ENCODE data around the gene GAL.

The GAL gene

DNA sequence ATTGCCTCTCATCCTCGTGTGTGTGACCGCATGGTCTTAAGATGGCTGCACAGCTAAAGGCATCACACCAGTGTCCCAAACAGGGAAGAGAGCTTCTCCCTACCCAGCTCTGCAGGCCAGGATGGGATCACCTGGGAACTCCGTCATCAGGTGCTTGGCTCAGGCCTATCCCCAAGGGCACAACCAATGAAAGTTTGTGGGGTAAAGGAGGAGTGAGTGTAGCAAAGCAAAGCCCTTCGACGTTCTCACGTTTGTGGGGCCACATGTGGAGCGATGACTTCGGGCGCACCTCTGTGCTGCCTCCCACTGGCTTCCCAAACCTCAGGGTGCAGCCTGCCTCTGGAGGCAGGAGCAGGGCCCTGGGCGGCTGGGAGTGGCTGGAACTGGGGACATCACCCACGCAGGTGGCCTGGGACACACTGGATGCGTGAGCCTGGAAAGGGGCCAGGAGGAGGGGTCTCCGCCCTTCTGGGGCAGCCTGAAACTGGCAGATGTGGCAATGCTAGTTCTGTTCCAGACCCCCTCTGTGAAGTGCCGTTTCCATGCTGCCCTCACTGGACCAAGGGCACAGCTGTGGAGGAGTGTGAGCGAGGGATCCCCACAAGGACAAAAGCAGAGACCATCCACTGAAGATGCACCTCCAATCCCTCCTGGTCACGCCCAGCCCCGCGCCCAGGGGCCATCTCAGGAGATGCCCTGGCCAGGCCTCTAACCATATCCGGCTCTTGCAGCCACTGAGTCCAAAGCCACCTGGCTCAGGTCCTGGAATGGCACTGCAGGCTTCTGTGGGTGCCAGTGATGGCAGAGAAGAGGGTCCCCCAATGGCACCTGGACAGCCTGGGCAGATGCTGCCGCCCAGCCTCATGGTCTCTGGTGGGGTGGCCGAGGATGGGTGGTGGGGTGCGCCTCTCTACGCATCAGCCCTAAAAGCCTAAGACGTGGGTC lies 30.6 kb upstream of the GAL start:
- Mint-ChIP-seq H3K4me3 (no peak overlapping the region), H3K4me1 (ENCODE audit: low read depth) (no peaks in the 10 kb centered on the region), H3K27ac (no peak overlapping the region), H3K27me3 (peaks cover 22% of the 10 kb centered on the region), H3K9me3 (no peaks in the 10 kb centered on the region), H3K36me3 (ENCODE audit: low read depth) (no peaks in the 10 kb centered on the region)
- intact Hi-C loops (cut with micrococcal nuclease) = no loop called here

DNA sequence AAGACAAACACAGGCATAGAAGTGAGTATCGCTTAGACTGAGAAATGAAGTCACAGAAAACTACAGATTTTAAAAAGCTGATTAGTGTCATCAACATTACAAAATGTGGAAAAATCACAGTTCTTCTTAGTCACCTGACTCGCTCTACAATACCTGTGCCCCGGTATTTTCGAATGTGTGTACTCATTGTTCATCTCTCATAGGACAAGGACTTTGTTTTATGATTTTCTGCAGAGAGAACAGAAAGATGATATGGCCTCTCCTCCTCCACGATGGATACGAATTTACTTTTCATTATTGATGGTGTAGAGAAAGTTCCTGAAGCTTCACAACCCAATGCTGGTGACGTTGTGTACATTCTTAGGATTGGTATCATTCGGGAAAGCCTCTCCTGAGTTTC lies 29.4 kb upstream of the GAL start:
- no peaks in the 10 kb centered on the region for H3K4me1 Mint-ChIP-seq (ENCODE audit: low read depth)
- no peaks in the 10 kb centered on the region for H3K36me3 Mint-ChIP-seq (ENCODE audit: low read depth)
- no peaks in the 10 kb centered on the region for H3K9me3 Mint-ChIP-seq
- H3K27ac Mint-ChIP-seq = no peak overlapping the region
- peaks cover 11% of the 10 kb centered on the region for H3K27me3 Mint-ChIP-seq
- intact Hi-C loops (cut with micrococcal nuclease) = no loop called here
- H3K4me3 Mint-ChIP-seq = no peak overlapping the region

DNA sequence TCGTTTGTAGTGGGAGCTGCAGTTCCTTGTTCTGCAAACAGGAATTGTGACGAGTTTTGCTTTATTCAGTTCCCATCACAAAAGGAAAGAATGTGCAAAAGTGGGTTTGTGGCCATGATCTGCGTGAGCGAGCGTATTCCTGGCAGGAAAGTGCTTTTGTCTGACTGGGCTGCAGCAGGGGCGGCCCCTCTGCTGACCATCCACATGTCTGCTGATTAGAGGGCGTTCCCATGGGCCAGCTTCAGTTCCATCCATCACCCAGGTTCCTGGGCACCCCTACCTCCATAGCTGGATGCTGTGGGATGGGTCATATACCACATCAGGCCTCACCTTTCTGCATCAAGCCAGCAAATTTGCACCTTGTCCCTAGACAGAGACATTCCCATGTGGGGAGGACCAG lies 28.9 kb upstream of the GAL start:
- intact Hi-C loops (cut with micrococcal nuclease) = no loop called here

DNA sequence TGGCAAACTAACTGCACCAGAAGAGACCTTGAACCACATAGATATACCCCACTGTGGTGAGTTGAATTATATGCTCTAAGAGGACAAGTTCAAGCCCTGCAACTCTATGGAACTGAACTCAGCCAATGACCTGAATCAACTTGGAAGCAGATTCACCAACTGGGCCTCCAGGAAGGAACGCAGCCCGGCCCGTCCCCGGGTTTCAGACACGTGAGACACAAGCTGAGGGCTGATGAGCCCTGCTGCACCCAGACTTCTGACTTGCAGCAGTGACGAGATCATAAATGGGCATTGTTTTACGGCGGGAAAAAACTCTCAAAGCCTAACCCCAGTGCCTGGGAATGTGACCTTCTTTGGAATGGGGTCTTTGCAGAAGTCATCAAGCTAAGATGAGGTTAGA lies 28.5 kb upstream of the GAL start:
- intact Hi-C loops (cut with micrococcal nuclease) = no loop called here
- Mint-ChIP-seq H3K27ac (no peak overlapping the region), H3K27me3 (peaks cover 5% of the 10 kb centered on the region), H3K9me3 (no peaks in the 10 kb centered on the region), H3K4me3 (no peak overlapping the region), H3K4me1 (ENCODE audit: low read depth) (no peaks in the 10 kb centered on the region), H3K36me3 (ENCODE audit: low read depth) (no peaks in the 10 kb centered on the region)

More for the DNA sequence above, 28.9 kb upstream of the GAL start:
- Mint-ChIP-seq H3K4me3 (no peak overlapping the region), H3K4me1 (ENCODE audit: low read depth) (no peaks in the 10 kb centered on the region), H3K9me3 (no peaks in the 10 kb centered on the region), H3K27me3 (peaks cover 7% of the 10 kb centered on the region), H3K36me3 (ENCODE audit: low read depth) (no peaks in the 10 kb centered on the region), H3K27ac (no peak overlapping the region)

DNA sequence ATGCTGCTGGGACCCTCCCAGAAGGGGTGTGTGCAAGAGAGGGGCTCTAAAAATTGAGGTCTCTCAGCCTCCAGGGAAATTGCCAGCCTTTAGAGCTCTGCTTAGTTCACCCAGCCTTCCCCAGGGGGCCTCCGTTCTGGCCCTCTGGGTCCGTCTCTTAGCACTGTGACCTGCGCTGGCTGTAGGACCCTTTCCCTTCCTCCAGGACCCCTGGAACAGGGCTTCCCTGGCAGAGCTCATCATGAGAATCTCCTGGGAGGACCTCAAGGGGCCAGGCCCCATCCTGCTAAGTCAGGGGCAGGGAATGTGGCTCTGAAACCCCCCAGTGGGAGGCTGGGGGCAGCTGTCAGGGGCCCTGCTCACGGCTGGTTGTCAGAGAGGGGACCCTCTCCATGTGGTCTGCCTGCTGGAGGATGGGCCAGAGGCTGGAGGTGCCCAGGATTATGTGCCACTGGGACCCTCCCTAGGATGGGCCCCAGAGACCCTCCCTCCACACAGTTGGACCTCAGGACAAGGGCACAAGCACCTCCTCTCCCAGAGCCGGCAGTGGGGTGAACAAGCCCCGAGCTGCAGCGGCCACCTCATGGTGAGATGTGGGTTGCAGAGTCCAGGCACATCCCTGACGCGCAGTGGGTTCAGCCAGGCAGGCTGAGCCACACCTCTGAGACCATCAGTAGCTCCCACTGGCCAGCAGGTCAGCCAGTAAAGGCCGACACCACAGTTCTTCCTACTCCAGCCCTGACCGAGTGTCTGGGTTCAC lies 27.1 kb upstream of the GAL start:
- no peaks in the 10 kb centered on the region for H3K27me3 Mint-ChIP-seq
- intact Hi-C loops (cut with micrococcal nuclease) = no loop called here
- no peaks in the 10 kb centered on the region for H3K36me3 Mint-ChIP-seq (ENCODE audit: low read depth)
- no peaks in the 10 kb centered on the region for H3K9me3 Mint-ChIP-seq
- H3K4me3 Mint-ChIP-seq = no peak overlapping the region
- H3K27ac Mint-ChIP-seq = no peak overlapping the region
- no peaks in the 10 kb centered on the region for H3K4me1 Mint-ChIP-seq (ENCODE audit: low read depth)

DNA sequence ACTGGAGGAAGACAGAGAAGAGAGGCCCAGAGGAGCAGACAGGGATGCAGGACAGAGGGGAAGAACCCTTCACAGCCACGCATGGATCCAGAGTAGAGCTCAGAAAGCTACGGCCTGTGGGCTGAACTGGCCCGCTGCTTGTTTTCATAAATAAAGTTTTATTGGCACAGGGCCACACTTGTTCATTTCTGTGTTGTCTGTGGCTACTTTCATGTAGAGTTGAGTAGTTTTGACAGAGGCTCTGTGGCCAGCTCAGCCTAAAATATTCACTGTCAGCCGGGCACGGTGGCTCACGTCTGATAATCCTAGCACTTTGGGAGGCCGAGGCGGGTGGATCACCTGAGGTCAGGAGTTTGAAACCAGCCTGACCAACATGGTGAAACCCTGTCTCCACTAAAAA lies 26.2 kb upstream of the GAL start:
- intact Hi-C loops (cut with micrococcal nuclease) = no loop called here
- Mint-ChIP-seq H3K27me3 (no peaks in the 10 kb centered on the region), H3K36me3 (ENCODE audit: low read depth) (no peaks in the 10 kb centered on the region), H3K4me1 (ENCODE audit: low read depth) (no peaks in the 10 kb centered on the region), H3K9me3 (no peaks in the 10 kb centered on the region), H3K4me3 (no peak overlapping the region), H3K27ac (no peak overlapping the region)

DNA sequence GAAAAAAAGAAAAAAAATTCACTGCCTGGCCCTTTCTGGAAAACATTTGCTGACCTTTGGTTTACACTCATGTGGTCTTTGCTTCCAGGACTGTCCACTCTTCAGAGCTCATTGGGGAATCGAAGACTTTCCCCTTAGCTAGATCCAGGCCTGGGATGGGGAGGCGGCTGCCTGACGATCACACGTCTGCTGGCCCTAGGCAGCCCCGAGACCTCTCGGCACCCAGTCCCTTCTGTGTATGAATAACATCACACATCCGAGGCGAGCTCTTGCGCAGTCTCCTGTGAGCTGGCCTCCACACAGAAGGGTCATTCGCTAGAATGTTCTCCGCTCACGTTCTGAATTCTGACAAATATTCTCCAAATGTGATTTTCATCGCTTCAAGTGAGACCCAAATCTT lies 25.7 kb upstream of the GAL start:
- intact Hi-C loops (cut with micrococcal nuclease) = no loop called here

DNA sequence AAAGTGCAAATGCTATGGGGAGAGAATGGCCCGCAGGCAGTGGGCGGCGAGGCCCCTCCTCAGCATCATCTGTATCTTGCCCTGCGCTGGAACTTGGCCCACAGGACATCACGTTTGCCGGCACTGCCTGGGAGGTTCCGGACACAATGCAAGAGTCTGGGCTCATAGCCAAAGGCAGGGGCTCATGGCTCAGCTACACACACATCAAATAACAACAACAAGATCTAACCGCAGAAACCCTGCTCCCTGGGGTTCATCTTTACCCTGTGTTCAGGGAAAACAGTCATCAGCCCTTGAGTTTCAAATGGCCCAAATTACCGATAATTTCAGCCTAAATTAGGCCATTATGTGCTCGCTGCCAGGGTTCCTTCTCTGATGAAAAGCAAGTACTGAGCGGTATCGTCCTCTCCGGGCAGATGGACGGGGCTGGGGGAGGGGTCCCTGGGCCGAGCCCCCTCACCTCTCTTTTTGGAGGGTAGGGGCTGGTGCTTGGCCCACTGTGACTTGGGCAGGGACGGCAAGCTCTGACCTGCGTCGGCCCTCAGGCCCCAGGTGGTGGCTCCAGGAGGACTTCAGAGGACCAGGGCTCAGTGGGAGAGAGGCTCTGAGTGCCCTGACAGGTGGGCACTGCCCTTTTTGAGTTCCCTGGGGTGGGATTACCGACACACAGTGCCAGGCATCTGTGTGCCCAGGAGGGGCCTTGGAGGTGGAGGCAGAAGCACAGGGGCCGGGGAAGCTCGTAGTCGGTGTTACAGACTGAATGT lies 25.0 kb upstream of the GAL start:
- intact Hi-C loops (cut with micrococcal nuclease) = no loop called here
- Mint-ChIP-seq H3K4me1 (ENCODE audit: low read depth) (no peaks in the 10 kb centered on the region), H3K27me3 (no peaks in the 10 kb centered on the region), H3K27ac (no peak overlapping the region), H3K4me3 (no peak overlapping the region), H3K36me3 (ENCODE audit: low read depth) (no peaks in the 10 kb centered on the region), H3K9me3 (no peaks in the 10 kb centered on the region)

More for the DNA sequence above, 25.7 kb upstream of the GAL start:
- no peak overlapping the region for H3K4me3 Mint-ChIP-seq
- no peaks in the 10 kb centered on the region for H3K4me1 Mint-ChIP-seq (ENCODE audit: low read depth)
- H3K27me3 Mint-ChIP-seq = no peaks in the 10 kb centered on the region
- H3K27ac Mint-ChIP-seq = no peak overlapping the region
- H3K36me3 Mint-ChIP-seq (ENCODE audit: low read depth) = no peaks in the 10 kb centered on the region
- H3K9me3 Mint-ChIP-seq = no peaks in the 10 kb centered on the region

DNA sequence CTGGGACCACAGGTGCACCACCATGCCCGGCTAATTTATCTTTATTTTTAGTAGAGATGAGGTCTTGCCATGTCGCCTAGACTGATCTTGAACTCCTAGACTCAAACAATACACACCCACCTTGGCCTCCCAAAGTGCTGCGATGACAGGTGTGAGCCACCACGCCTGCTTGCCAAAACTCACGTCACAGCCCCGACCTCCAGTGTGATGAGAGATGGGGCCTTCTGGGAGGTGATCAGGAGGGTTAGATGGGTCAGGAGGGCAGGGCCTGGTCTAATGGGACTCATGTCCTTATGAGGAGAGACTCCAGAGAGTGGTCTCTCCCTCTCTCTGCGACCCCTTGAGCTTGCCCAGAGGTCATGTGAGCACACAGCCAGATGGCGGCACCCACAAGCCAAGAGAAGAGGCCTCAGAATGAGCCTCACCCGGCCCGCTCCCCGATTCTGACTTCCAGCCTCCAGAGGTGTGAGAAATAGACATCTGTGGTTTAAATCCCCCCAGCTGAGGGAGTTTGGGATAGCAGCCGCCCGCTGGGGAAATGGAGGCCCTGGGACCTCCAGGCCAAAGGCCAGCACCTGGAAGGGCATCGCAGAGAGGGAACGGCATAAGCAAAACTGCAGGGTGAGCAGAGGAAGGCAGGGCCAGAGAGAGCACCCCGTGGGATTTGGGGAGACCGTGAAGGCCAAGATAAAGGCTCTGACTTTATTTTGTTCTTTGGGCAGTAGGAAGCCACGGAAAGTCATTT lies 24.1 kb upstream of the GAL start:
- no peaks in the 10 kb centered on the region for H3K9me3 Mint-ChIP-seq
- no peak overlapping the region for H3K4me3 Mint-ChIP-seq
- no peaks in the 10 kb centered on the region for H3K4me1 Mint-ChIP-seq (ENCODE audit: low read depth)
- H3K27ac Mint-ChIP-seq = no peak overlapping the region
- no peaks in the 10 kb centered on the region for H3K27me3 Mint-ChIP-seq
- no peaks in the 10 kb centered on the region for H3K36me3 Mint-ChIP-seq (ENCODE audit: low read depth)
- intact Hi-C loops (cut with micrococcal nuclease) = no loop called here

DNA sequence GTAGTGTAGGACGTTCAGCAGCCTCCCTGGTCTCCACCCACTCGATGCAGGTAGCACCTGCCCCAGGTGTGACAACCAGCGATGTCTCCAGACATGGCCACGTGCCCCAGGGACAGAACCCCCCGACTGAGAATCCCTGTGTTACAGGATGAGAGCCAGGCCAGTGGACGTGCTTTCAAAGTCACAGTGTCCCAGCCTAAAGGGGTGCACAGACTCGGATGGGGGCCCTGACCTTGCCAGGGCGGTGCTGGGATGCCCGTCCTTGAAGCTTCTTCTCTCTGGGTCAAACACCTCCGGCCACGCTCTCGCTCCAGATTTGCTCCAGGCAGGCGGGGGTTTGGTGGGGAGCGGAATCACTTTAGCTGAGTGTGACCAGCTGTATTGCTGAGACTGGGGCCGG lies 23.3 kb upstream of the GAL start:
- no peaks in the 10 kb centered on the region for H3K27me3 Mint-ChIP-seq
- no peaks in the 10 kb centered on the region for H3K36me3 Mint-ChIP-seq (ENCODE audit: low read depth)
- H3K27ac Mint-ChIP-seq = no peak overlapping the region
- H3K4me3 Mint-ChIP-seq = no peak overlapping the region
- intact Hi-C loops (cut with micrococcal nuclease) = no loop called here
- no peaks in the 10 kb centered on the region for H3K9me3 Mint-ChIP-seq
- H3K4me1 Mint-ChIP-seq (ENCODE audit: low read depth) = no peaks in the 10 kb centered on the region

DNA sequence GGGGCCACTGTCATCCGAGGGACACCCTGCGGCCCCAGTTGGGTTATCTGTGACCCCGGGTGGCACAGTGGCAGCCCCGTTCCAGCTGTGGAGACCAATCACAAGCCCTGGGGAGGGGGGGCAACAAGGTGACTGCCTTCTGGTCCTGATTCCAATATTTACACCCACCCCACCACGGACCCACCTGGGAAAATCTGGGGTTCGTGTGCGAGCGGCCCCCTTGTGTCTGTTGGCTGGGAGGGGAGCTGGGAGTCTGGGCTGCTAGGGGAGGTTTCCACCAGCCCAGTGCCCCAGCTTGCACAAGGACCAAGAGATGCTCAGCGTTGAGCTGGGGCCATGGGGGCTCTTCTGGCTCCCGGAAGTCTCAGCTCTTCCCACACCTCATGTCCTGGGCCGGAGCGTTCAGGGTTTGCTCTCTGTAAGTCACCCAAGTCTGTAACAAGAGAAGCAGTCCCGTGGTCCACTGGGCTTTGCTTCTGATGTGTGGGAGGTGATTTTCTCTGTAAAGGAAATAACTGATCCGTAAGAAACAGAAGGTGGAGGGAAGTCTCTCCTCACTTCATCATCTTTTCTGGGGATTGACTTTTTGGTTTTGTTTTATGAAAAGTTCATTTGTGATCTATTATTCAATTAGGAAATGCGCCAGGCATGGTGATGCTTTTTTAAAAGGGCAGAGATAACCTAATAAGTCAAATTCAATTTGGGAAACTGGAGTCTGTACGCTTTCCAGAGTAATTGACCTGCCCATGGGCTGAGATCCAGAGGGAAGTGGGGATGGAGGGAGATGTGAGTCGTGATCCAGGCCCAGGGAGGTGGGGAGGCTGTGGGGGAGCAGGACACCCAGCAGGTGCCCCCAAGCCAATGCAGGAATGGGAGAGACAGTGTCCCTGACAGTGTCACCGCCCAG lies 22.4 kb upstream of the GAL start:
- Mint-ChIP-seq H3K27ac (no peak overlapping the region), H3K4me1 (ENCODE audit: low read depth) (no peaks in the 10 kb centered on the region), H3K36me3 (ENCODE audit: low read depth) (no peaks in the 10 kb centered on the region), H3K4me3 (no peak overlapping the region), H3K27me3 (peaks cover 2% of the 10 kb centered on the region), H3K9me3 (no peaks in the 10 kb centered on the region)
- intact Hi-C loops (cut with micrococcal nuclease) = no loop called here

DNA sequence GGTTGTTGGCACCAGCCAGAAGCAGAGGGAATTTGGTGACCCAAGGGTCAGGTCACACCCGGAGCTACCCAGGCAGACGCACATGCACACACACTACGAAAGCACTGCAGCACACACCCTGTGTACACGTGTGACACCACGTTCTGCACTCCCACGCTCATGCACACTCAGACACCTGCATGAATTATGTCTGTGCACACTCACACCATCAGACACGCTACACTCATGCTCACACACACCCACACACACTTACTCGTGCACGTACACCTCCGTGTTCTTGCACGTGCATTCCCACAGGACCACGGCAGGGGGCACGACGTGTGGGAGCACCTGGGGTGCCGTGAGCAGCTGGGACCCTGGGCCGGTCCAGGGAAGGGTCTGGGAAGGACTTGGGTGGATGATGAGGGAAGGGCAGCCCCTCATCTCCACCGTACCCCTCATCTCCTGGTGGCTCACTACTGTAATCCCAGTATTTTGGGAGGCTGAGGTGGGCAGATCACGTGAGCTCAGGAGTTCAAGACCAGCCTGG lies 20.8 kb upstream of the GAL start:
- Mint-ChIP-seq H3K4me3 (no peak overlapping the region), H3K27ac (no peak overlapping the region), H3K9me3 (no peaks in the 10 kb centered on the region), H3K4me1 (ENCODE audit: low read depth) (no peaks in the 10 kb centered on the region), H3K27me3 (peaks cover 2% of the 10 kb centered on the region), H3K36me3 (ENCODE audit: low read depth) (no peaks in the 10 kb centered on the region)
- intact Hi-C loops (cut with micrococcal nuclease) = no loop called here
